Suprapubic skin (tissue), 4 donors: ENCODE measurements around the gene DGKB. TPM values are rescaled to one million over a fixed set of nuclear protein-coding genes. Genes with fewer than 3 reads are reported as not detected.

Experiments
- DNase-seq, 2 donors: peaks; one replicate each; pipeline ENCODE4 v3.0.0-alpha.2; 2019; ENCODE audit warnings: low spot score in 2 of 2
- H3K27ac ChIP-seq: fragments of 200-600 bp; sonication (generic); one replicate; pipeline ENCODE4 v1.5.1; 2019
- H3K27me3 ChIP-seq: fragments of 200-600 bp; sonication (generic); one replicate; pipeline ENCODE4 v1.5.1; 2019
- H3K36me3 ChIP-seq: fragments of 200-600 bp; sonication (generic); one replicate; pipeline ENCODE4 v1.5.1; 2019
- H3K4me1 ChIP-seq: fragments of 200-600 bp; sonication (generic); one replicate; pipeline ENCODE4 v1.5.1; 2019
- H3K4me3 ChIP-seq: fragments of 200-600 bp; sonication (generic); one replicate; pipeline ENCODE4 v1.5.1; 2019; ENCODE audit warnings: mild to moderate bottlenecking
- H3K9me3 ChIP-seq: fragments of 200-600 bp; sonication (generic); one replicate; pipeline ENCODE4 v1.5.1; 2019
- CTCF ChIP-seq, 2 donors: fragments of 200-600 bp in 1 of 2; fragments of 450-650 bp in 1 of 2; sonication (generic) in 1 of 2; IDR thresholded peaks; one replicate each; pipeline ENCODE4 v1.5.1; 2016 to 2019; ENCODE audit warnings: antibody characterized with exemption in 2 of 2, mild to moderate bottlenecking in 1 of 2, moderate library complexity in 1 of 2
- EP300 ChIP-seq: sonication (generic); formaldehyde crosslinking; IDR thresholded peaks from one replicate; pipeline ENCODE4 v1.6.1; 2017; ENCODE audit warnings: antibody characterized with exemption
- POLR2A ChIP-seq, 2 donors: fragments of 450-650 bp; IDR thresholded peaks; one replicate each; pipeline ENCODE4 v1.6.1; 2017; ENCODE audit warnings: antibody characterized with exemption in 2 of 2, mild to moderate bottlenecking in 2 of 2, moderate library complexity in 2 of 2
- POLR2AphosphoS5 ChIP-seq, 3 donors: sonication (generic); formaldehyde crosslinking; IDR thresholded peaks; one replicate each; pipeline ENCODE4 v1.6.1; 2017; ENCODE audit warnings: antibody characterized with exemption in 3 of 3
- WGBS: methylation state at CpG from one replicate; pipeline ENCODE4 v1.1.5; 2018; 5-methylcytosine and 5-hydroxymethylcytosine counted together
- total RNA-seq, 4 donors: library from RNA; depleted of rRNA; stranded (reverse); fragments of >200 nt; gene quantifications; one replicate each; pipeline ENCODE4 v1.1.0, GENCODE V29; 2016

Gene DGKB
- total RNA-seq, 4 donors from 2014 or later, result 0.17 to 0.30 TPM; not detected in 2

- no peak overlapping the region for H3K4me3 ChIP-seq
- 92% methylated on average over 2 of the region's 2 CpGs for WGBS
- no peaks in the 10 kb centered on the region for H3K4me1 ChIP-seq
- H3K27me3 ChIP-seq, result no peaks in the 10 kb centered on the region
- no peaks in the 10 kb centered on the region for H3K9me3 ChIP-seq
- H3K27ac ChIP-seq, result no peak overlapping the region
- no peak for DNase-seq
- H3K36me3 ChIP-seq, result no peaks in the 10 kb centered on the region
- TF ChIP-seq POLR2AphosphoS5 (IDR thresholded peaks at IDR 0.05), result no peak
- no peak for TF ChIP-seq EP300
- TF ChIP-seq CTCF (IDR thresholded peaks at IDR 0.05), result no peak
- TF ChIP-seq POLR2A (IDR thresholded peaks at IDR 0.05), result no peak
These were observed 131.9 kb downstream of the DGKB start for GRCh38 chr7:14770614-14771013.

- WGBS, result 56% methylated on average over 2 of the region's 2 CpGs
- Histone ChIP-seq H3K27ac (no peak overlapping the region), H3K27me3 (no peaks in the 10 kb centered on the region), H3K9me3 (no peaks in the 10 kb centered on the region), H3K4me3 (no peak overlapping the region), H3K4me1 (no peaks in the 10 kb centered on the region), H3K36me3 (no peaks in the 10 kb centered on the region)
- TF ChIP-seq CTCF (IDR thresholded peaks at IDR 0.05), result no peak
- no peak for TF ChIP-seq POLR2A (IDR thresholded peaks at IDR 0.05)
- no peak for TF ChIP-seq EP300
- no peak for TF ChIP-seq POLR2AphosphoS5 (IDR thresholded peaks at IDR 0.05)
- DNase-seq, result no peak
These were observed 133.3 kb downstream of the DGKB start for GRCh38 chr7:14769261-14769660.

GRCh38 chr7:14767716-14768425 lies 134.7 kb downstream of the DGKB start:
- TF ChIP-seq CTCF (IDR thresholded peaks at IDR 0.05), result no peak
- TF ChIP-seq EP300, result no peak
- no peak overlapping the region for H3K4me3 ChIP-seq
- no peaks in the 10 kb centered on the region for H3K27me3 ChIP-seq
- 75% methylated on average over 2 of the region's 2 CpGs for WGBS
- DNase-seq, result no peak
- no peak overlapping the region for H3K27ac ChIP-seq
- H3K4me1 ChIP-seq, result no peaks in the 10 kb centered on the region
- H3K9me3 ChIP-seq, result no peaks in the 10 kb centered on the region
- no peaks in the 10 kb centered on the region for H3K36me3 ChIP-seq

- Histone ChIP-seq H3K4me3 (no peak overlapping the region), H3K27me3 (no peaks in the 10 kb centered on the region), H3K27ac (no peak overlapping the region), H3K4me1 (no peaks in the 10 kb centered on the region), H3K36me3 (no peaks in the 10 kb centered on the region), H3K9me3 (no peaks in the 10 kb centered on the region)
- no peak for DNase-seq
- TF ChIP-seq CTCF (IDR thresholded peaks at IDR 0.05), result no peak
- no peak for TF ChIP-seq POLR2A (IDR thresholded peaks at IDR 0.05)
- no peak for TF ChIP-seq EP300
- TF ChIP-seq POLR2AphosphoS5 (IDR thresholded peaks at IDR 0.05), result no peak
These were observed 135.8 kb downstream of the DGKB start for GRCh38 chr7:14766747-14767146.

- H3K9me3 ChIP-seq, result no peaks in the 10 kb centered on the region
- H3K36me3 ChIP-seq, result no peaks in the 10 kb centered on the region
- TF ChIP-seq POLR2AphosphoS5 (IDR thresholded peaks at IDR 0.05) (no peak), EP300 (no peak)
- H3K27me3 ChIP-seq, result no peaks in the 10 kb centered on the region
- H3K4me3 ChIP-seq, result no peak overlapping the region
- no peak overlapping the region for H3K27ac ChIP-seq
- WGBS, result 81% methylated on average over 2 of the region's 2 CpGs
- no peaks in the 10 kb centered on the region for H3K4me1 ChIP-seq
- DNase-seq, result no peak
These were observed 136.8 kb downstream of the DGKB start for GRCh38 chr7:14765731-14766130.

- no peak for DNase-seq
- no peaks in the 10 kb centered on the region for H3K36me3 ChIP-seq
- no peak overlapping the region for H3K4me3 ChIP-seq
- TF ChIP-seq POLR2A (IDR thresholded peaks at IDR 0.05) (no peak), POLR2AphosphoS5 (IDR thresholded peaks at IDR 0.05) (no peak), CTCF (IDR thresholded peaks at IDR 0.05) (no peak), EP300 (no peak)
- H3K27ac ChIP-seq, result no peak overlapping the region
- no peaks in the 10 kb centered on the region for H3K27me3 ChIP-seq
- 3% methylated on average over 1 of the region's 1 CpG for WGBS
- no peaks in the 10 kb centered on the region for H3K4me1 ChIP-seq
- no peaks in the 10 kb centered on the region for H3K9me3 ChIP-seq
These were observed 140.0 kb downstream of the DGKB start for GRCh38 chr7:14762561-14762960.
